CD14-positive monocyte (primary cell): ENCODE results near the gene ZCCHC4. TPM values are rescaled to one million over a fixed set of nuclear protein-coding genes. Genes with fewer than 3 reads are reported as not detected.

Experiments
- DNase-seq, 3 donors: peaks; one replicate each; pipeline ENCODE4 v3.0.0-alpha.2; 2011 to 2022
- H2AFZ ChIP-seq: 2 replicates; pipeline ENCODE4 v1.6.0; 2012; ENCODE audit warnings: mild to moderate bottlenecking, low read depth, low read length, inconsistent platforms; ENCODE audit not compliant: insufficient read depth, poor library complexity, severe bottlenecking
- H3K27ac ChIP-seq, 2 donors: 1 replicate in 1 of 2; 2 replicates in 1 of 2; pipeline ENCODE4 v1.5.1; 2012 to 2013; ENCODE audit warnings: low read length in 2 of 2, control low read depth in 1 of 2, inconsistent platforms in 1 of 2, low read depth in 1 of 2, mild to moderate bottlenecking in 1 of 2
- H3K27me3 ChIP-seq, 2 donors: one replicate each; pipeline versions ENCODE4 v1.6.0 to v1.6.1; 2011 to 2013; ENCODE audit warnings: low read length in 2 of 2; ENCODE audit not compliant: control insufficient read depth in 2 of 2, insufficient read depth in 2 of 2
- H3K36me3 ChIP-seq, 2 donors: replicated peaks in 1 of 2; 1 replicate in 1 of 2; 2 replicates in 1 of 2; pipeline versions ENCODE4 v1.5.1 to v1.6.1; 2012 to 2013; ENCODE audit warnings: low read length in 2 of 2, control low read depth in 1 of 2, inconsistent platforms in 1 of 2, mild to moderate bottlenecking in 1 of 2; ENCODE audit not compliant: insufficient read depth in 2 of 2, control insufficient read depth in 1 of 2
- H3K4me1 ChIP-seq, 2 donors: 1 replicate in 1 of 2; 2 replicates in 1 of 2; pipeline versions ENCODE4 v1.5.1 to v1.6.1; 2012 to 2013; ENCODE audit warnings: low read length in 2 of 2, control low read depth in 1 of 2, inconsistent platforms in 1 of 2, mild to moderate bottlenecking in 1 of 2, moderate library complexity in 1 of 2; ENCODE audit not compliant: insufficient read depth in 2 of 2, control insufficient read depth in 1 of 2
- H3K4me2 ChIP-seq: replicated peaks from 2 replicates; pipeline ENCODE3; 2012; ENCODE audit warnings: low read length, moderate library complexity, mild to moderate bottlenecking; ENCODE audit not compliant: poor library complexity, severe bottlenecking; ENCODE audit errors: extremely low read depth
- H3K4me3 ChIP-seq, 3 experiments: fragments of 200-600 bp in 1 of 3; sonication (generic) in 1 of 3; replicated peaks in 1 of 3; 1 replicate in 2 of 3; 2 replicates in 1 of 3; pipeline ENCODE4 v1.5.1; 2011 to 2013; ENCODE audit warnings: low read length in 3 of 3, mild to moderate bottlenecking in 3 of 3, control low read depth in 2 of 3, low read depth in 2 of 3, inconsistent platforms in 1 of 3, moderate library complexity in 1 of 3
- H3K79me2 ChIP-seq: 2 replicates; pipeline ENCODE4 v1.6.0; 2012; ENCODE audit warnings: mild to moderate bottlenecking, control low read depth, inconsistent platforms, low read length, moderate library complexity; ENCODE audit not compliant: insufficient read depth
- H3K9ac ChIP-seq: 2 replicates; pipeline ENCODE4 v1.6.0; 2017; ENCODE audit warnings: low read length, mild to moderate bottlenecking; ENCODE audit not compliant: insufficient read depth, poor library complexity, severe bottlenecking
- H3K9me3 ChIP-seq, 2 donors: replicated peaks in 1 of 2; 1 replicate in 1 of 2; 2 replicates in 1 of 2; pipeline versions ENCODE4 v1.5.1 to v1.6.1; 2012 to 2013; ENCODE audit warnings: low read length in 2 of 2, control low read depth in 1 of 2; ENCODE audit not compliant: control insufficient read depth in 1 of 2, insufficient read depth in 1 of 2
- H4K20me1 ChIP-seq: 2 replicates; pipeline ENCODE4 v1.6.0; 2012; ENCODE audit warnings: mild to moderate bottlenecking, low read length, control low read depth, moderate library complexity; ENCODE audit not compliant: insufficient read depth
- H3K27ac Mint-ChIP-seq, 7 donors: one replicate each; pipeline ENCODE4 v1.8.0; 2020; ENCODE audit warnings: mild to moderate bottlenecking in 7 of 7, mixed read lengths in 7 of 7, moderate library complexity in 6 of 7, inconsistent platforms in 2 of 7
- H3K27me3 Mint-ChIP-seq, 3 donors: one replicate each; pipeline ENCODE4 v1.8.0; 2021 to 2022; ENCODE audit warnings: low read depth in 3 of 3, mild to moderate bottlenecking in 3 of 3, mixed read lengths in 3 of 3, moderate library complexity in 3 of 3, inconsistent platforms in 1 of 3
- H3K36me3 Mint-ChIP-seq, 2 donors: one replicate each; pipeline ENCODE4 v1.8.0; 2020; ENCODE audit warnings: mixed read lengths in 2 of 2, inconsistent platforms in 1 of 2, mild to moderate bottlenecking in 1 of 2
- H3K4me1 Mint-ChIP-seq: one replicate; pipeline ENCODE4 v1.8.0; 2020; ENCODE audit warnings: mild to moderate bottlenecking, mixed read lengths
- H3K4me3 Mint-ChIP-seq, 2 donors: one replicate each; pipeline ENCODE4 v1.8.0; 2020; ENCODE audit warnings: mild to moderate bottlenecking in 2 of 2, mixed read lengths in 2 of 2, moderate library complexity in 1 of 2
- H3K9me3 Mint-ChIP-seq, 7 donors: one replicate each; pipeline ENCODE4 v1.8.0; 2020 to 2022; ENCODE audit warnings: mixed read lengths in 7 of 7, mild to moderate bottlenecking in 6 of 7, moderate library complexity in 6 of 7, inconsistent platforms in 2 of 7
- WGBS: methylation state at CpG from one replicate; pipeline ENCODE4 v1.1.5; 2013; ENCODE audit warnings: missing lambda C conversion rate; ENCODE audit not compliant: insufficient coverage; 5-methylcytosine and 5-hydroxymethylcytosine counted together
- intact Hi-C, 2 donors: fragments of 100-400 bp; cut with micrococcal nuclease; formaldehyde crosslinking; loops; one replicate each; pipeline versions ENCODE4 v1.15.0 to v1.15.1; 2023
- polyA plus RNA-seq, 3 donors: library from polyadenylated mRNA; depleted of rRNA in 1 of 3; unstranded in 2 of 3; stranded (reverse) in 1 of 3; fragments of 300-500 nt in 2 of 3; fragments of >200 nt in 1 of 3; fragmentation: Illumina TruSeq in 2 of 3; gene quantifications; 1 replicate in 2 of 3; 2 replicates in 1 of 3; pipeline ENCODE4 v1.2.3, GENCODE V29; 2012 to 2021
- TF ChIP-seq, protein P1 (sequence below): fragments of 200-600 bp; IDR thresholded peaks from one replicate; pipeline ENCODE4 v1.8.0; 2022; ENCODE audit warnings: antibody characterized with exemption, mild to moderate bottlenecking

The ZCCHC4 gene
- polyA plus RNA-seq, 3 donors, result 1.6 to 3.5 (median 3.4) TPM

DNA sequence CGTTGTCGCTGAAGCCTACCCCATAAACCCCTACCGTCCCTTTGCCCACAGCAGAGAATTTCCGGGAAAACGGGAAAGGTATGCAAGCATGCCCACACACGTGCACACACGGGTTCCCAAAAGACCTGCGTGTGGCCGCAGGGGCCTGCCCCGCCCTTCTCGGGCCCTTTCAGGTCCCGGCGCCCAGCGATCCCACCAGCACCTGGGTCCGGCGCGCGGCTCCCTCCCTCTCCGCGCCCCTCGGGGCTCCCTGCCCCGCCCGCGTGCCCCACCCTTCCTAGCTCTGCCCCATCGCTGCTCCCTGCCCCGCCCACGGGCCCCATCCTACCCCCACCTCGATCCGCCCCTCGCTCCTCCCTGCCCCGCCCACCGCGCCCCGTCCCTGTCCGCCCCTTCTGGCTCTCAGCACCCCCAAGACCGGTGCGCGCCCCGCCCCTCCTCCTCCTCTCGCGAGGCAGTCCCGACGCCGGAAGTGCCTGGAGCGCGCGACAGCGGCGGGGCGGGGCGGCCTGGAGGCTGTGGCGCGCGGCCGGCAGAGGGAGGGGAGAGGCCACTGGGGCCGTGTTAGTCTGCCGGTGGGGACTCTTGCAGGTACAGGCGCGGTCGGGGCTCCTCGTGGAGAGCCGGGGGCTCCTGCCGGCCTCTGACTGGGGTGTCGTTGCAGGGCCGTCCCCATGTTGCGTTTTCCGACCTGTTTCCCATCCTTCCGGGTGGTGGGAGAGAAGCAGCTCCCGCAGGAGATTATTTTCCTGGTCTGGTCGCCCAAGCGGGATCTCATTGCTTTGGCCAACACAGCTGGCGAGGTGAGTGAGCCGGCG, 64.4 kb downstream of the ZCCHC4 start, which contains the start of gene ANAPC4:
ANAPC4 (plus strand) TSS at position 510 of the 818 bp plus-strand sequence; CDS start at position 675, 165 bp downstream.
- Histone ChIP-seq H3K9ac (peak within 1 kb of the TSS; percentile 85), H3K27me3 (no peaks in the 10 kb centered on the region), H2AFZ (peak within 1 kb of the TSS; percentile 99), H3K27ac (peak within 1 kb of the TSS; percentile 26 to 77), H3K9me3 (no peaks in the 10 kb centered on the region), H3K36me3 (peaks cover 10 to 23% of the 10 kb centered on the region in 2 donors), H3K4me1 (peaks cover 15 to 16% of the 10 kb centered on the region in 2 donors), H4K20me1 (peaks cover 5% of the 10 kb centered on the region), H3K79me2 (peaks cover 26% of the 10 kb centered on the region), H3K4me3 (peak within 1 kb of the TSS; percentile 94 to 97 (median 96)), H3K4me2 (peak within 1 kb of the TSS; percentile 97)
- under 1% methylated on average over 60 of the region's 74 CpGs for WGBS
- peaks cover 9 to 15% of the 10 kb centered on the region in 2 donors for H3K36me3 Mint-ChIP-seq
- intact Hi-C loops, result loop anchor here (5.0 to 10.0 kb wide), 3 partner anchors 62 to 212 kb away; partner anchors contain the start of genes ZCCHC4 (in 2 of the 2) and SEPSECS (in 1 of the 2)
- peaks cover 0 to 9% (median 2%) of the 10 kb centered on the region in 3 donors for H3K27me3 Mint-ChIP-seq
- peak within 1 kb of the TSS; percentile 86 to 96 for H3K4me3 Mint-ChIP-seq
- peaks cover 12% of the 10 kb centered on the region for H3K4me1 Mint-ChIP-seq
- peaks cover 0 to 6% (median 0%) of the 10 kb centered on the region in 7 donors for H3K9me3 Mint-ChIP-seq
- TF ChIP-seq, protein P1, sequence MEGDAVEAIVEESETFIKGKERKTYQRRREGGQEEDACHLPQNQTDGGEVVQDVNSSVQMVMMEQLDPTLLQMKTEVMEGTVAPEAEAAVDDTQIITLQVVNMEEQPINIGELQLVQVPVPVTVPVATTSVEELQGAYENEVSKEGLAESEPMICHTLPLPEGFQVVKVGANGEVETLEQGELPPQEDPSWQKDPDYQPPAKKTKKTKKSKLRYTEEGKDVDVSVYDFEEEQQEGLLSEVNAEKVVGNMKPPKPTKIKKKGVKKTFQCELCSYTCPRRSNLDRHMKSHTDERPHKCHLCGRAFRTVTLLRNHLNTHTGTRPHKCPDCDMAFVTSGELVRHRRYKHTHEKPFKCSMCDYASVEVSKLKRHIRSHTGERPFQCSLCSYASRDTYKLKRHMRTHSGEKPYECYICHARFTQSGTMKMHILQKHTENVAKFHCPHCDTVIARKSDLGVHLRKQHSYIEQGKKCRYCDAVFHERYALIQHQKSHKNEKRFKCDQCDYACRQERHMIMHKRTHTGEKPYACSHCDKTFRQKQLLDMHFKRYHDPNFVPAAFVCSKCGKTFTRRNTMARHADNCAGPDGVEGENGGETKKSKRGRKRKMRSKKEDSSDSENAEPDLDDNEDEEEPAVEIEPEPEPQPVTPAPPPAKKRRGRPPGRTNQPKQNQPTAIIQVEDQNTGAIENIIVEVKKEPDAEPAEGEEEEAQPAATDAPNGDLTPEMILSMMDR, result no peak
- H3K27ac Mint-ChIP-seq, result peak within 1 kb of the TSS; percentile 58 to 88 (median 77)
- DNase-seq, result peak; percentile 77 to 81 (median 78)

DNA sequence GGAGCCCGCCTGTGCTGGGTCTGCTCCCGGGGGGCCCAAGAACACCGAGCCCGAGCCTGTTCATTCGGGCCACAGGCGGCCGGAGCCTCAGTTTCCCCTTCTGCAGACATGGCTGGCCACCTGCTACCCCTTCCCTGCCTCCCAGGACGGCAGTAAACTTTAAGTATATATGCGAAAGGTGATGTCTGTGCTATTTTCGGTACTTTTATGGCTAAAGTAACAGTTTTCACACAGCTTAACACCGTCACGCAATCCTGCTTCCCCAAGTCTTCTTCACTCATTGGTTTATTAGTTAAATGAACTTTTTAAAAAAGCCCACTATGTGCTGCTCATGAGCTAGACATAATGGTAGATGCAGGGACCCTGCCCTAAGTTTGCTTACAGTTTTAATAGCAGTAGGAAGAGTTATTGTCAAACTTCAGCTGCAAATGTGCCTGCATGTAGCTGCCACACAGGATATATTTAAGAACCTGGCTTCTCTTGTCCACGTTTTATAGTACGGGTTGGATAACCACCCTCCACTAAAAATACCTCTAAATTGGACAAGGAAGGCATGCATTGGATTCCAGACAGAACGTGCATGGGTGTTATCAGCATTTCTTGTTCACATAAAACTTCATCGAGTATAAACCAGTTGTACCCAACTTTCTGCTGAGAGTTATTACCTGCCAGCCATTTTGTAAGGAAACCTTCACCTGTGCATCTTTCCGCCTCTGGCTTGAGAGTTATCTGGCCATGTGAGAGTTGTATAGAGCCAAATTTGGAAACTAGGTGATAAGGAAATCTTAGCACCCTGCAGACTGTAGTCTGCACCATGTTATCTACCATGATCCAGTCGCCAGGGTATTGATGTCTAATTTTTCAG, 65.2 kb downstream of the ZCCHC4 start:
- Histone ChIP-seq H3K27ac (peak overlapping the region; percentile 26 to 77), H3K9ac (peak overlapping the region; percentile 85), H3K4me1 (peaks cover 15 to 16% of the 10 kb centered on the region in 2 donors), H3K36me3 (peaks cover 14 to 32% of the 10 kb centered on the region in 2 donors), H3K79me2 (peaks cover 26% of the 10 kb centered on the region), H2AFZ (peak overlapping the region; percentile 99), H4K20me1 (peaks cover 5% of the 10 kb centered on the region), H3K4me3 (peak overlapping the region; percentile 94 to 97 (median 96)), H3K9me3 (no peaks in the 10 kb centered on the region), H3K4me2 (peak overlapping the region; percentile 97), H3K27me3 (no peaks in the 10 kb centered on the region)
- Mint-ChIP-seq H3K4me3 (peak overlapping the region; percentile 86 to 96), H3K27me3 (peaks cover 0 to 9% (median 2%) of the 10 kb centered on the region in 3 donors), H3K9me3 (peaks cover 0 to 6% (median 0%) of the 10 kb centered on the region in 7 donors), H3K4me1 (peaks cover 6% of the 10 kb centered on the region), H3K27ac (peak overlapping the region; percentile 58 to 88 (median 77)), H3K36me3 (peaks cover 15 to 21% of the 10 kb centered on the region in 2 donors)
- TF ChIP-seq, protein P1, result no peak
- no peak for DNase-seq
- intact Hi-C loops, result loop anchor here (5.0 to 10.0 kb wide), 3 partner anchors 63 to 213 kb away; partner anchors contain the start of genes ZCCHC4 (in 2 of the 2) and SEPSECS (in 1 of the 2)
- WGBS, result 33% methylated on average over 6 of the region's 18 CpGs
